ENCODE data around the gene TPX2. TPM values are rescaled to one million over a fixed set of nuclear protein-coding genes. Genes with fewer than 3 reads are reported as not detected.

Gene TPX2
- polyA plus RNA-seq, 1 donor from 2014 or later: 2.1 TPM

GRCh38 chr20:31835977-31836852, 97.1 kb downstream of the TPX2 start:
- no peak overlapping the region for H2AFZ ChIP-seq (ENCODE audit: low read depth, low read length)
- no peaks in the 10 kb centered on the region for H3K9me2 ChIP-seq (ENCODE audit: insufficient read depth, low read length)
- H3K79me2 ChIP-seq (replicated peaks; ENCODE audit: insufficient read depth, low read length): no peaks in the 10 kb centered on the region
- no peaks in the 10 kb centered on the region for H3K27me3 ChIP-seq (ENCODE audit: insufficient read depth, low read depth, low read length)
- no peaks in the 10 kb centered on the region for H3K36me3 ChIP-seq (ENCODE audit: insufficient read depth, low read length)
- TF ChIP-seq RAD21 (conservative IDR thresholded peaks at IDR 0.05) (no peak), SMC3 (conservative IDR thresholded peaks at IDR 0.05; ENCODE audit: poor library complexity) (no peak), EP300 (conservative IDR thresholded peaks at IDR 0.05; ENCODE audit: poor library complexity, severe bottlenecking) (no peak), MXI1 (conservative IDR thresholded peaks at IDR 0.05; ENCODE audit: poor library complexity, severe bottlenecking) (no peak)
- no peaks in the 10 kb centered on the region for H4K20me1 ChIP-seq (ENCODE audit: insufficient read depth)
- H3K9ac ChIP-seq (ENCODE audit: low read length): no peak overlapping the region
- no peak overlapping the region for H3K27ac ChIP-seq (ENCODE audit: low read length)
- no peak overlapping the region for H3K4me3 ChIP-seq (ENCODE audit: low read length)
- no peaks in the 10 kb centered on the region for H3F3A ChIP-seq (ENCODE audit: insufficient read depth, low read length, poor library complexity, severe bottlenecking)
- no peaks in the 10 kb centered on the region for H3K9me3 ChIP-seq (ENCODE audit: low read length)
- H3K4me2 ChIP-seq (ENCODE audit: low read length): no peak overlapping the region

GRCh38 chr20:31836853-31837608, 97.9 kb downstream of the TPX2 start:
- no peaks in the 10 kb centered on the region for H3F3A ChIP-seq (ENCODE audit: insufficient read depth, low read length, poor library complexity, severe bottlenecking)
- no peaks in the 10 kb centered on the region for H3K9me3 ChIP-seq (ENCODE audit: low read length)
- H3K4me2 ChIP-seq (ENCODE audit: low read length): no peak overlapping the region
- H3K4me3 ChIP-seq (ENCODE audit: low read length): no peak overlapping the region
- no peaks in the 10 kb centered on the region for H3K9me2 ChIP-seq (ENCODE audit: insufficient read depth, low read length)
- H3K27me3 ChIP-seq (ENCODE audit: insufficient read depth, low read depth, low read length): no peaks in the 10 kb centered on the region
- H3K9ac ChIP-seq (ENCODE audit: low read length): no peak overlapping the region
- no peaks in the 10 kb centered on the region for H4K20me1 ChIP-seq (ENCODE audit: insufficient read depth)
- no peaks in the 10 kb centered on the region for H3K79me2 ChIP-seq (replicated peaks; ENCODE audit: insufficient read depth, low read length)
- no peak overlapping the region for H3K27ac ChIP-seq (ENCODE audit: low read length)
- H2AFZ ChIP-seq (ENCODE audit: low read depth, low read length): no peak overlapping the region
- no peaks in the 10 kb centered on the region for H3K36me3 ChIP-seq (ENCODE audit: insufficient read depth, low read length)
- TF ChIP-seq REST (IDR thresholded peaks at IDR 0.05; ENCODE audit: borderline replicate concordance) (no peak), EP300 (conservative IDR thresholded peaks at IDR 0.05; ENCODE audit: poor library complexity, severe bottlenecking) (no peak), POLR2AphosphoS5 (IDR thresholded peaks at IDR 0.05) (no peak), SMC3 (conservative IDR thresholded peaks at IDR 0.05; ENCODE audit: poor library complexity) (no peak), RAD21 (conservative IDR thresholded peaks at IDR 0.05) (no peak), EZH2 (IDR thresholded peaks at IDR 0.05; ENCODE audit: borderline replicate concordance, insufficient read depth, low read length, poor library complexity, severe bottlenecking) (no peak), CTCF (IDR thresholded peaks at IDR 0.05; ENCODE audit: poor library complexity, severe bottlenecking) (no peak), MXI1 (conservative IDR thresholded peaks at IDR 0.05; ENCODE audit: poor library complexity, severe bottlenecking) (no peak), TAF1 (IDR thresholded peaks at IDR 0.05; ENCODE audit: low read depth) (no peak)
